Middle frontal gyrus (tissue), 1 donor: ENCODE results near the gene TRAPPC10.

Experiments
- DNase-seq: peaks from one replicate; pipeline ENCODE4 v3.0.0-alpha.2; 2015; ENCODE audit warnings: low spot score; ENCODE audit errors: extremely low spot score

The TRAPPC10 gene

GRCh38 chr21:44062380-44062779 lies 50.3 kb downstream of the TRAPPC10 start:
- no peak for DNase-seq

- no peak for DNase-seq
Observed at GRCh38 chr21:44063151-44063912, 51.2 kb downstream of the TRAPPC10 start.

GRCh38 chr21:44064852-44065403 lies 52.8 kb downstream of the TRAPPC10 start:
- DNase-seq, result no peak

GRCh38 chr21:44065428-44065827 lies 53.3 kb downstream of the TRAPPC10 start:
- no peak for DNase-seq

GRCh38 chr21:44066116-44066515 lies 54.0 kb downstream of the TRAPPC10 start:
- no peak for DNase-seq

- no peak for DNase-seq
Observed at GRCh38 chr21:44067011-44067839, 55.1 kb downstream of the TRAPPC10 start.

GRCh38 chr21:44070391-44070790 lies 58.3 kb downstream of the TRAPPC10 start:
- no peak for DNase-seq

GRCh38 chr21:44071359-44072104 lies 59.4 kb downstream of the TRAPPC10 start:
- DNase-seq, result no peak

GRCh38 chr21:44072111-44072510 lies 60.0 kb downstream of the TRAPPC10 start:
- no peak for DNase-seq

- DNase-seq, result no peak
Observed at GRCh38 chr21:44074315-44074958, 62.3 kb downstream of the TRAPPC10 start.

- no peak for DNase-seq
Observed at GRCh38 chr21:44076316-44076715, 64.2 kb downstream of the TRAPPC10 start.

GRCh38 chr21:44078411-44078981 lies 66.4 kb downstream of the TRAPPC10 start:
- DNase-seq, result no peak

- DNase-seq, result no peak
Observed at GRCh38 chr21:44079446-44079845, 67.3 kb downstream of the TRAPPC10 start.

- no peak for DNase-seq
Observed at GRCh38 chr21:44079846-44080245, 67.7 kb downstream of the TRAPPC10 start.

GRCh38 chr21:44082648-44083440 lies 70.7 kb downstream of the TRAPPC10 start:
- no peak for DNase-seq

- DNase-seq, result no peak
Observed at GRCh38 chr21:44083631-44084291, 71.7 kb downstream of the TRAPPC10 start.

GRCh38 chr21:44084496-44085241 lies 72.6 kb downstream of the TRAPPC10 start:
- DNase-seq, result no peak

- peak; percentile 32 for DNase-seq
Observed at GRCh38 chr21:44085491-44086321, 73.6 kb downstream of the TRAPPC10 start.
